Upper lobe of left lung (tissue), 6 donors: ENCODE measurements around the gene KPNA2. TPM values are rescaled to one million over a fixed set of nuclear protein-coding genes. Genes with fewer than 3 reads are reported as not detected.

Experiments used
- ATAC-seq, 2 donors: fragments of 200-7000 bp; cut with Tn5 transposase; one replicate each; pipeline ENCODE4 v1.9.1; 2022; ENCODE audit warnings: mild to moderate bottlenecking in 2 of 2, moderate library complexity in 2 of 2; ENCODE audit not compliant: low FRiP score in 2 of 2
- DNase-seq, 2 donors: peaks; one replicate each; pipeline ENCODE4 v3.0.0-alpha.2; 2019 to 2020
- H3K27ac ChIP-seq, 4 donors: fragments of 200-600 bp; sonication (generic); one replicate each; pipeline ENCODE4 v1.5.1; 2016 to 2019
- H3K27me3 ChIP-seq, 4 donors: fragments of 200-600 bp; sonication (generic); one replicate each; pipeline ENCODE4 v1.5.1; 2017 to 2019
- H3K36me3 ChIP-seq, 4 donors: fragments of 200-600 bp; sonication (generic); one replicate each; pipeline ENCODE4 v1.5.1; 2016 to 2019
- H3K4me1 ChIP-seq, 4 donors: fragments of 200-600 bp; sonication (generic); one replicate each; pipeline ENCODE4 v1.5.1; 2018 to 2019
- H3K4me3 ChIP-seq, 4 donors: fragments of 200-600 bp; sonication (generic); one replicate each; pipeline ENCODE4 v1.5.1; 2017 to 2019; ENCODE audit warnings: mild to moderate bottlenecking in 2 of 4, moderate library complexity in 1 of 4
- H3K9me3 ChIP-seq, 4 donors: fragments of 200-600 bp; sonication (generic); one replicate each; pipeline ENCODE4 v1.5.1; 2018 to 2019
- CTCF ChIP-seq, 6 experiments: fragments of 450-650 bp in 4 of 6; fragments of 200-600 bp in 2 of 6; sonication (generic) in 2 of 6; IDR thresholded peaks; one replicate each; pipeline ENCODE4 v1.5.1; 2016 to 2019; ENCODE audit warnings: antibody characterized with exemption in 6 of 6
- EP300 ChIP-seq, 4 donors: sonication (generic); formaldehyde crosslinking; IDR thresholded peaks; one replicate each; pipeline ENCODE4 v1.5.1; 2017; ENCODE audit warnings: antibody characterized with exemption in 4 of 4, control low read depth in 2 of 4
- POLR2A ChIP-seq, 4 donors: fragments of 450-650 bp; IDR thresholded peaks; one replicate each; pipeline ENCODE4 v1.5.1; 2016 to 2017; ENCODE audit warnings: antibody characterized with exemption in 4 of 4, mild to moderate bottlenecking in 2 of 4
- POLR2AphosphoS5 ChIP-seq, 2 donors: sonication (generic); formaldehyde crosslinking; IDR thresholded peaks; one replicate each; pipeline ENCODE4 v1.5.1; 2017; ENCODE audit warnings: antibody characterized with exemption in 2 of 2
- WGBS, 2 donors: methylation state at CpG; one replicate each; pipeline ENCODE4 v1.1.5; 2017 to 2018; 5-methylcytosine and 5-hydroxymethylcytosine counted together
- total RNA-seq, 6 donors: library from RNA; depleted of rRNA in 4 of 6; stranded (reverse); fragments of >200 nt in 4 of 6; gene quantifications; one replicate each; pipeline versions ENCODE4 v1.1.0 to v1.2.1, GENCODE V29; 2016 to 2021
- donor health status: DM: no; HTN: no; CAD: no; lungs with moderate emphysema.
- donor health status: DM: no; HTN: yes; CAD: no; lungs with severe emphysema.

Gene KPNA2
- total RNA-seq, 6 donors from 2014 or later = 10.7 to 39.4 (median 26.7) TPM

GRCh38 chr17:67998466-67998865 lies 37.1 kb upstream of the KPNA2 start:
- no peak for DNase-seq
- WGBS, 2 donors = 84 to 88% methylated on average over 2 of the region's 2 CpGs
- H3K9me3 ChIP-seq = no peaks in the 10 kb centered on the region
- H3K36me3 ChIP-seq = no peaks in the 10 kb centered on the region
- H3K27me3 ChIP-seq = no peaks in the 10 kb centered on the region
- TF ChIP-seq CTCF (IDR thresholded peaks at IDR 0.05) = no peak
- TF ChIP-seq EP300 (IDR thresholded peaks at IDR 0.05) = no peak
- no peak for TF ChIP-seq POLR2A (IDR thresholded peaks at IDR 0.05)
- TF ChIP-seq POLR2AphosphoS5 (IDR thresholded peaks at IDR 0.05) = no peak
- H3K27ac ChIP-seq = no peak overlapping the region
- peaks cover 15 to 22% (median 15%) of the 10 kb centered on the region in 4 donors for H3K4me1 ChIP-seq
- H3K4me3 ChIP-seq = no peak overlapping the region
- no peak for ATAC-seq

- WGBS, 2 donors = 100% methylated on average over 3 of the region's 3 CpGs
- peaks cover 11 to 22% (median 13%) of the 10 kb centered on the region in 4 donors for H3K4me1 ChIP-seq
- no peaks in the 10 kb centered on the region for H3K36me3 ChIP-seq
- H3K27me3 ChIP-seq = no peaks in the 10 kb centered on the region
- TF ChIP-seq POLR2AphosphoS5 (IDR thresholded peaks at IDR 0.05) (no peak), EP300 (IDR thresholded peaks at IDR 0.05) (no peak)
- no peak for ATAC-seq
- no peak for DNase-seq
- H3K9me3 ChIP-seq = no peaks in the 10 kb centered on the region
- no peak overlapping the region for H3K27ac ChIP-seq
- no peak overlapping the region for H3K4me3 ChIP-seq
These were observed 36.1 kb upstream of the KPNA2 start for GRCh38 chr17:67999291-67999911.

GRCh38 chr17:68004201-68004600 lies 31.3 kb upstream of the KPNA2 start:
- 90 to 96% methylated on average over 3 of the region's 3 CpGs for WGBS, 2 donors
- ATAC-seq (no peak), DNase-seq (no peak)
- no peaks in the 10 kb centered on the region for H3K36me3 ChIP-seq
- no peaks in the 10 kb centered on the region for H3K4me1 ChIP-seq
- TF ChIP-seq CTCF (IDR thresholded peaks at IDR 0.05) (no peak), POLR2A (IDR thresholded peaks at IDR 0.05) (no peak), EP300 (IDR thresholded peaks at IDR 0.05) (no peak), POLR2AphosphoS5 (IDR thresholded peaks at IDR 0.05) (no peak)
- H3K4me3 ChIP-seq = no peak overlapping the region
- H3K9me3 ChIP-seq = no peaks in the 10 kb centered on the region
- H3K27ac ChIP-seq = no peak overlapping the region
- no peaks in the 10 kb centered on the region for H3K27me3 ChIP-seq

GRCh38 chr17:68006797-68007196 lies 28.7 kb upstream of the KPNA2 start:
- 63% methylated on average over 6 of the region's 6 CpGs for WGBS, 2 donors

GRCh38 chr17:68011199-68011665 lies 24.3 kb upstream of the KPNA2 start:
- ATAC-seq (peak; percentile 84 to 91), DNase-seq (peak in 1 of 2 donors; percentile 76)
- no peaks in the 10 kb centered on the region for H3K27me3 ChIP-seq
- no peak for TF ChIP-seq EP300 (IDR thresholded peaks at IDR 0.05)
- TF ChIP-seq POLR2A (IDR thresholded peaks at IDR 0.05) = no peak
- peak; percentile 58 to 79 (median 70) for TF ChIP-seq CTCF (IDR thresholded peaks at IDR 0.05)
- TF ChIP-seq POLR2AphosphoS5 (IDR thresholded peaks at IDR 0.05) = no peak
- peaks cover 0 to 4% (median 0%) of the 10 kb centered on the region in 4 donors for H3K4me1 ChIP-seq
- H3K36me3 ChIP-seq = no peaks in the 10 kb centered on the region
- no peaks in the 10 kb centered on the region for H3K9me3 ChIP-seq
- H3K4me3 ChIP-seq = peak overlapping the region in 1 of 4 donors; percentile 16
- 42 to 49% methylated on average over 16 to 20 of the region's 20 CpGs for WGBS, 2 donors
- no peak overlapping the region for H3K27ac ChIP-seq

More at GRCh38 chr17:68006797-68007196, 28.7 kb upstream of the KPNA2 start:
- DNase-seq = no peak
- no peaks in the 10 kb centered on the region for H3K36me3 ChIP-seq
- ATAC-seq = peak in 1 of 2 donors; percentile 90
- no peak for TF ChIP-seq EP300 (IDR thresholded peaks at IDR 0.05)
- TF ChIP-seq CTCF (IDR thresholded peaks at IDR 0.05) = no peak
- TF ChIP-seq POLR2AphosphoS5 (IDR thresholded peaks at IDR 0.05) = no peak
- no peak for TF ChIP-seq POLR2A (IDR thresholded peaks at IDR 0.05)
- no peak overlapping the region for H3K27ac ChIP-seq
- no peaks in the 10 kb centered on the region for H3K27me3 ChIP-seq
- H3K4me3 ChIP-seq = no peak overlapping the region
- H3K9me3 ChIP-seq = no peaks in the 10 kb centered on the region
- H3K4me1 ChIP-seq = peaks cover 0 to 4% (median 0%) of the 10 kb centered on the region in 4 donors
